ENCODE measurements around the gene RGS12.

The RGS12 gene

DNA sequence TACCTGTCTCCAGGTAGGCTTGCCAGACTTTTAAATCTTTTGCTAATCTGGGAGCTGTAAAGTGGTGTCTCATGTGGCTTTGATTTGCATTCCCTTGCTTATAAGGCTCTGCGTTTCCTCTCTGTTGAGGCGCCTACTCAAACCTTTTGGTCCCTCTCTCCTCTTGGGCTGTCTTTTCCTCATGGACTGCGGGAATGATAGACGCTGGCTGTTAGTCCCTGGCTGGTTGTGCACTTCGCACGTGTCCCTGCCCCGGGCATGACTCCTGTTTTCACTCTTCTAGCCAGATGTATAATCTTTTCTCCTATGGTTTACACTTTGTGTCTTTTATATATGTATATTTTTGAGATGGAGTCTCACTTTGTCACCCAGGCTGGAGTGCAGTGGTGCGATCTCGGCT lies 39.7 kb downstream of the RGS12 start:
- no peak for DNase-seq

- no peak for DNase-seq
These were observed 41.5 kb downstream of the RGS12 start for GRCh38 chr4:3334316-3334715.

DNA sequence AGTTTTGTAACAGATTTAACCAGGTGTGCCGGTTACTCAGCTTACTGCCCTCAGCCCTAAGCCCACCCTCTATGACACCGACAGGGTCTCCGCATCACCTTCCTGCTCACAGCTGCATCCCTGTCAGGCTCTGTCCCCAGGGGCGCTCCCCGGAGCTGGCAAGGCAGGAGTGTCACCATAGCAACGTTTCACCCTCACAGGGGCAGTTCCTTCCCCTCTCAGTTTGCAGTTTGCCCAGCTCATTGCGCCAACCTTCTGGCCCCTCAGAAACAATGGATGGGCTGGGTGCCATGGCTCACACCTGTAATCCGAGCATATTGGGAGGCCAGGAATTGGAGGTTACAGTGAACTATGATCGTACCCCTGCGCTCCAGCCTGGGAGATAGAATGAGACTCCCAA lies 42.6 kb downstream of the RGS12 start:
- peak; percentile 19 for DNase-seq

DNA sequence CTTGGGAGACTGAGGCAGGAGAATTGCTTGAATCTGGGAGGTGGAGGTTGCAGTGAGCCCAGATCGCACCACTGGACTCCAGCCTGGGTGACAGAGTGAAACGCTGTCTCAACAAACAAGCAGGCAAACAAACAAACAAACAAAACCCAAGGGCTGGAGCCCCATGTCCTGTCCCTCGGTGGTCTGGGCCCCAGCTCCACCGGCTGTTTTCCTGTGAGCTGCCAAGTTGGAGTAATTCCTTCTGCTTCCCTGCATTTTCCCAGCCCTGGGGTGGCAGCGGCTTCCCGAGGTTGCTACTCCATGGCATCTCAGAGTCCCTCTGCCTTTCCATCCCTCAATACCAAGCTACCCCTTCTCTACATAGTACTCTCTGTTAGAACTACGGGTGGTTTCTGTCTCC lies 43.2 kb downstream of the RGS12 start:
- DNase-seq, result peak; percentile 21

DNA sequence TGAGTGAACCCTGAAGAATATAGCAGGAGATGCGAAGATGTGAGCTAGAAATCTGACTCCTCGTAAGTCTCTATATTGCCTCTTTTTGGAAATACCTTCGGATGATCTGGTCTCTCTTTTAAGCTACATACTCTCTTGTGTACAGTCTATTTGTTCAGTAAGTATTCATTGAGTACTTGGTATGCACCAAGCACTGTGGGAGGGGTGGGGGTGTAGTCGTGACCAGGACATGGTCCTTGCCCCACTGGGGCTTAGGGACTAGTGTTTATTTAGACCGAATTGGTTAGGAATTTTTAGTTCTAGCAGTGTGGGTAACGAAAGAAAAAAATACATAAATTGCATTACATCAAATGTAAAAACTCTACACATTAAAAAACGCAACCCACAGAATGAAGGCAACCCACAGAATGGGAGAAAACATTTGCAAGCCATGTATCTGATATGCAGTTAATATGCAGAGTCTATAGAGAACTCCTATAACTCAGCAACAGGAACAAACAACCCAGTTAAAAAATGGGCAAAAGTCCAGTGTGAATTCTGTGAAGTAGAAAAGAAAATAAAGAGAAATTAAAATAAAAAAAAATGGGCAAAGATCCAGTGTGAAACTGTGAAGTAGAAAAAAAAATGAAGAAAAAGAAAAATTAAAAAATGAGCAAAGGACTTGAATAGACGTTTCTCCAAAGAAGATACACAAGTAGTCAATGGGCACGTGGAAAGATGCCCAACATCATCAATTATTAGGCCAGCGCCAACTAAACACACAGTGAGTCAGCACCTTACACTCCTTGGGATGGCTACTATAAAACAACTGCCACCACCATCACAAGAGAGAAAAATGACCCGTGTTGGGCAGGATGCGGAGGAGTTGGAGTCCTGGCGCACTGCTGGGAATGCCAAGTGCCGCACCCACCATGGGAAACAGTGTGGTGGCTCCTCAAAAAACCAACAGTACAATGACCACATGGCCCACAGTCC lies 43.8 kb downstream of the RGS12 start:
- no peak for DNase-seq

DNA sequence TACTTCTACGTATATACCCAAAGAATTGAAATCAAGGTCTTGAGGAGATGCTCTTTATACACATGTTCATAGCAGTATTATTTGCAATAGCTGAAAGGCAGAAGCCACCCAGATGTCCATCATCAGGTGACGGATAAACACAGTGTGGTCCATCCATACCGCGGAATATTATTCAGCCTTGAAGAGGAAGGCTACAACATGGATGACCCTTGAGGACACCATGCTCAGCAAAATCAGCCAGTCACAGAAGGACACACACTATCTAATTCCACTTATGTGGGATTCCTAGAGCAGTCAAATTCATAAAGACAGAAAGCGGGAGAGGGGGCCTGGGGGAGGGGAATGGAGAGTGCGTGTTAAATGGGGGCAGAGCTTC lies 44.5 kb downstream of the RGS12 start:
- no peak for DNase-seq

- DNase-seq, result peak; percentile 37
These were observed 45.0 kb downstream of the RGS12 start for GRCh38 chr4:3337811-3338210.

GRCh38 chr4:3338321-3338838 lies 45.6 kb downstream of the RGS12 start:
- DNase-seq, result peak; percentile 47

DNA sequence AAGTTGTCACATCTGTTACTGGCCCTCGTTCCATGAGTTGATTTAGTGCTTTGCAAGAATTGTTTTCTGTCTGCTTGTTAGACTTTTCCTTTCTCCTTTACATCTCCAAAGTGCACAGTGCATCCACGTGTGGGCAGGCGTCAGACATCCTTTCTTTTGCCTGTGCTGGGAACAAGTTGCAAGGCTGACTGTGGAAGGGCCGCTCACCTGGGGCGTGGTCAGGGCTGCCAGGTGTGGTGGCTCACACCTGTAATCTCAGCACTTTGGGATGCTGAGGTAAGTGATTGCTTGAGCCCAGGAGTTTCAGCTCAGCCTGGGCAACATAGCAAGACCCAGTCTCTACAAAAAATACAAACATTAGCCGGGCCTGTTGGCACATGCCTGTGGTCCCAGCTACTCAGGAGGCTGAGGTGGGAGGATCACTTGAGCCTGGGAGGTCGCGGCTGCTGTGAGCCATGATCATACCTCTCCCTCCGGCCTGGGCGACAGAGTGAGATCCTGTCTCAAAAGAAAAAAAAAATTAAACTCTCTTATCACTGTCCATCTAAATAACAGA lies 46.2 kb downstream of the RGS12 start:
- peak; percentile 37 for DNase-seq

DNA sequence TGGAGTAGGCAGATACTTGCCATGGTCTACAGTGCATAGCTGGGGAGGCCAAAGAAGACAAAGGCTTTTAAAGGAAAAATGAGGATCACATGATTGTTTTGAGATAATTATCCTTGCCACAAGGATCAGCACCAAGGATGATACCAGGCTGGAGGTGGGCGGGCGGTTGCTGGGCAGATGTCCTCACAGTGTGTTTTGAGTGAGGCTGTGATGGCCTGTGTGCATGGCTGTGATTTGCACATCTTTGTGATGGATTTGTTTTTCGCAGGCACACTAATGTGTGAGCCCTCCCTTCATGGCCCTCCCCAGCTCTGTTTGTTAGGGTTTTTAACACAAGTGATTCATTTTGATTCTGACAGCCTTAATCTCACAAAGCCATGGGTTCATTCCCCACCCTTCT lies 46.8 kb downstream of the RGS12 start:
- DNase-seq, result no peak

GRCh38 chr4:3340038-3340699 lies 47.3 kb downstream of the RGS12 start:
- DNase-seq, result peak; percentile 32

DNA sequence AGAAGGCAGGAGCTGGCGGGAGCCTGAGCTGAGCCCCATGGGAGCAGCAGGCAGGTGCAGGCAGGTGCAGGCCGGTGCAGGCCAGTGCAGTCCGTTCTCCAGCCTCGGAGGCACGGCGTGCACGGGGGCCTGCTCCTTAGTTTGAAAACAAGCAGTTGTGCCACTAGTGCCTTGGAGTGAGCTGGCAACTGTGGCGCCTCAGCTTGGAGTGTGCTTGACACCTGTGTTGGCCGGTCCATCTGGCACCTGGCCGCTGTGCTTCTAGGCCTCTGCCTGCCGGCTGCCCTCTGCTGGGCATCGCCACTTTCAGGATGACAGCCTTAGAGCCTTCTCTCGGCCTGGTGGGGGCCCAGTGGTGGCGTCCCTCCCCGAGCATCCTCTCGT lies 47.9 kb downstream of the RGS12 start:
- DNase-seq, result peak; percentile 47

GRCh38 chr4:3341760-3342159 lies 48.9 kb downstream of the RGS12 start:
- no peak for DNase-seq

GRCh38 chr4:3342182-3342854 lies 49.5 kb downstream of the RGS12 start:
- peak; percentile 49 for DNase-seq

Data from activated CD8-positive, alpha-beta memory T cell treated with anti-CD3 and anti-CD28 coated beads for 24 hours (primary cell).